Mucosa of gallbladder (tissue), 1 donor: Measurements from ENCODE around the gene MED27. TPM values are rescaled to one million over a fixed set of nuclear protein-coding genes. Genes with fewer than 3 reads are reported as not detected.

ENCODE experiments used
- DNase-seq: peaks from one replicate; pipeline ENCODE4 v3.0.0-alpha.2; 2020; ENCODE audit warnings: low spot score
- total RNA-seq: library from RNA; stranded (reverse); gene quantifications from one replicate; pipeline ENCODE4 v1.2.1, GENCODE V29; 2021
- donor health status: DM: no; HTN: no; CAD: no.

Gene MED27
- total RNA-seq, 1 donor from 2014 or later: 13.9 TPM

DNA sequence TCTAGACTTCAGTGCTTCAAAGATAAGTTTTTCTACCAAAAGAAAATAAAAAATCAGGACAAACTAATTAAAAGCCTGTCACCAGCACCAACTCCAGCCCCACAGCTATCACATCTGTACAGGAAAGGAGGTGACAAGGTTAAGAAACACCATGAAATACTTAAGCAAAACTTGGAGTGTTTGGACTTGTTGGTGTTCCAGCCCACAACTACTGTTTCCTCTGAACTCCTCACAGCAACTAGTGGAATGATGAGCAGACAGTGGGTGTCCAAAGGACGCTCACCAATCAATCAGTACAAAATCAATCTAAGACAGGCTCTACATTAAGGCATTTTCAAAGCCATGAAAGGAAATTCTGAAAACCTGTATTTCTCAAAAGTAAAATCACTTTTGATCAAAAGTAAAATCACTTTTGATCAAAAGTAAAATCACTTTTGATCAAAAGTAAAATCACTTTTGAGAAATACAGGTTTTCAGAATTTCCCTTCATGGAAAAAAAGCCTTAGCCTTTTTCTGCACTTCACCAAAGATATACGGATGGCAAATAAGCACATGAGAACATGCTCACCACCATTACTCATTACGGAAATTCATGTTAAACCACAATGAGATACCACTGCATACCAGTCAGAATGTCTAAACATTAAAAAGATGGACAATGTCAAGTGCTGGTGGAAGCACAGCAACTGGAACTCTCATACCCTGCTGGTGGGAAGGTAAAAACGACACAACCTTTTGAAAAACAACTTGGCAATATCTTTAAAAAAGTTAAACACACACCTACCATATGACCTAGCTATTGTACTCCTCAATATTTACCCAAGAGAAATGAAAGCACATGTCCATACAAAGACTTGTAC is 79.7 kb downstream of the MED27 start:
- no peak for DNase-seq

DNA sequence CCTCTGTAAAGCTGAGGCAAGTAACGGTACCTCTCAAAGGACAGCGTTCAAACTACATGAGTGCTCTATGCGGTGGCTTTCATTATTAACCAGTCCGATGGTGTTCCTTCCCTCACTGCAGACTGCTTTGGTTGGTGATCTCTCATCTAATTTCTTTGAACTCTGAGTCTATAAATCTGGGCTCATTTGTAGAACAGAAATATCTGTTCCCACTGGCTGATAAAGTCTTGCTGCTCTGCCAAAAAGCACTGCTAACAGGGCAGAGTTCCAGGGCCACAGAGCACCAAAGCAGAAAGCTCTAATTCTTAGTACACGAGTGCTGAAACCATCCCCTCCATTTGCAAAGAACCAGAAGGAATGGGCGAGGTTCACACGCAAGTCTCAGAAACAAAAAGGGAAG is 81.9 kb downstream of the MED27 start:
- peak; percentile 16 for DNase-seq

DNA sequence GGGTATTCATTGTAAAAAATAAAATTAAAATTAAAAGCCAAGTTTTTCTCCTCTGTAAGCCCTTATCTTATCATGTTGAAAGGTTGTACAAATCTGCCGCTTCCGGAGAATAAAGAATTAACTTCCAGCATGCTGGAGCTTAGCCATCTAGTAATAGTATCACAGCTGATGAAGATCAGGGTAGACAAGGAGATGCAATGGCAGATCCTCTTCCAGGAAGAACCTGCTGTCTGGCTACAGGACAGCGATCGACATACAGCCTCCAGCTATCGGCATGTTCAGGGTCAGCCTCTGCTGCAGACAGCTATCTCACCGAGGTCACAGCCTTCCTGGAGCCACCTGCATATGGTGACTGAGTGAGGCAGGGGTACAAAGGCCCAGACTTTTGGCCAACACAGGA is 82.6 kb downstream of the MED27 start:
- DNase-seq: no peak

DNA sequence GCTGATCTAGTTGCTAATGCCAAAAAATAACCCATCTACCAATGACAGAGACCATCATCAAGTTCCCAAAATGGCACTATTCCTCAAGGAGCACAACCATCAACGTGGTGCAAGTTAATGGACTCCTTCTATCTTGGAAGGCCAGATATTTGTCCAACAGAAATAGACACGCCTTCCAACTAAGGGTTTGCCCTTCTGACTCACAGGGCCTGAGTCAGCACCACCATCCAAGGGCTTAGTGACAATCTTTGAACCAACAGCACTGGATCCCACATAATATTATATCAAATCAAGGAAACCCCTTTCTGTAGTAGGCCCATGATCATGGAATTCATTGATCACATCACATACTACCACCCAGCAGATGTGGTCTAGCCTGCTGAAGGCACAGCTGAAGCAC is 84.3 kb downstream of the MED27 start:
- no peak for DNase-seq

DNA sequence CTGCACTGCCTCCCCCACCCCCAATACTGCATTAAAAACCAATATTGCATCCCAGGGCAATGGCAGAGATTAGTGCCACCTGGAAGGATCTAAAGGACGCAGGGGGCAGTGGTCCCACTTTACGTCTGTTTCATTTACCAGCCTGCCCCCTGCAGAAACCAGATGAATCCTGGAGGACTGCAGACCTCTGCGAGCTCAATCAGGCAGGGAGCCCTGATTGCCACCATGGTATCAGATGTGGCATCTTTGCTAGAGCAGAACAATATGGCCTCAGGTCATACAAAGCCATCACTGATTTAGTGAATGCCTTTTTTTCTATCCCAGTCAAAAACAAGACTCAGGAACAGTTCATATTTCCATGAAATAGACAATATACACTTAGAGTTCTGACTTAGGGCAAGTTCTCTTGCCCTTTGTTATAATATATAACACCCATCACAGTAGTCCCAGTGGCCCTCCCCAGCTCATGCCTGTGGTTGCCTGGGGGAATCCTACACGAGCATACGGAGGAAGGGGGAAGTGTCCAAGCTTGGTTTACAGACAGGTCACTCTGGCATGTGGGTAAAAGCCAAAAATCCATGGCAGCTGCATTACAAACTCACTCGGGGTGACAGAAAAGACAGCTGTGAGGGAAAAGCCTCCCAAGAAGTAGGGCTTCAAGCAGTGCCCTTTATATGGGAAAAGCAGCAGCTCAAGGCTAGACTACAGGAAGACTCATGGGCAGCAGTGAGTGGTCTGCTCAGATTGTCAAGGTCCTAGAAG is 85.1 kb downstream of the MED27 start:
- DNase-seq: no peak

DNA sequence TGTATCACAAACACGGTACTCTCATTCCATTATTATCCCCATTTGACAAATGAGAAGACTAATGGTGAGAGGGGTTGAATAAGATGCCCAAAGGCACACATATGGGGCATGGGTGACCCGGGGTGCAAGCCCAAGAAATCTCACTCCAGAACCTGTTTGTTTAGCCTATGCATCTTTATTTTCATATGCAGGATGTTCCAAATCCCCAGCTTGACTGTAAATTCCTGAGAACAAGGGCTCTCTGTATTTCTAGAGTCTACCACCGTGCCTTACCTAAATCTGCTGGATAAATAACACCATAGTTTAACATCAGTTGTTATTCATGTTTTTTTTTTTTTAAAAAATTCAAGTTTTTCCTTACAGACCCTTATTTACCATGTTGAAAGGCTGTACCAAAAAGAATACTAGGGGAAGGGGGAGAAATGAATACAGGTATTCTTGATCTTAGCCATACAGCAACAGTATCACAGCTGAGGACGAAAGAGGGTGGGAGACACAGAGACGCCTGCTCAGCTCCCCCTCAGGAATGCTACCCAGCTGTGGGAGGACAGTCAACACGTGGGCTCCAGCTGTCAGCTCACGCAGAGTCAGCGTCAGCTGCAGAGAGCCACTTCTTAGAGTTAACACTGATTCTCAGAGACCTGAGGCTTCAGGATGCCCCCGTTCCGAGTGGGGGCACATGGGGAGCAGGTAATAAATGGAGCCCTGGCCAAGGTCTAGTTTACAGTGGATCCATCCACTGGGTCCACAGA is 86.6 kb downstream of the MED27 start:
- no peak for DNase-seq

DNA sequence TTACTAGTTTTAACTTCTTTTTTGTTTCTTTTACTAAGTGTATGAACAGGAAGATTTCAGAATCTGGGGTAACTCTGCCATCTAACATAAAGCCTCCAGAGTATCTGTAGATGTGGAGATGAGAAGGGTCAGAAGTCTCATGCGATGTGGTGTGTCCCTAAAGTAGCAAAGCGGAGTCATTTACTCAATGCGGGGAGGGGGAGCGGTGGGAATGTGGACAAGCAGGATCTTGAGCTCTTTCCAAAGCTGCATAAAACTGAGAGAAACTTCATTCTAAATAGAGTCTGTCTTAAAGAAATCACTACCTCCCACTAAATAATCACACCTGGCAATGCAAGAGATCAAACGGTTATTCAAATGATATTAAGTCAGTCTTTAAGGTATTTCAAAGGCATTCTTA is 92.4 kb downstream of the MED27 start:
- no peak for DNase-seq

DNA sequence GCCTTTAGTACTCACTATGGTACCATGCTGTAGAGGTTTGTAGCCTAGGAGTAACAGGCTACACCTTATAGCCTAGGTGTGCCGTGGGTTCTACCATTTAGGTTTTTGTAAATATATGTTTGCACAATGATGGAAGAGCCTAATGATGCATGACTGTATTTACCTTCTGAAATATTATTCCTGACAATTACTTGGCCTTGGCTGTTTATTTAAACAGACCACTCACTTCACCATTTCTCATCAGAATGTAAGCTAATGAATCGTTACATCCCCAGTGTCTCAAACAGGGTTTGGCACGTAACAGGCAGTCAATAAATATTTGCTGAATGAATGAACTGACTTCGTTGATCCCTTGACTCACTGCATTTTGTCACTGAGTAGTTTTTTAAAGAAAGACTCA is 93.1 kb downstream of the MED27 start:
- no peak for DNase-seq

DNA sequence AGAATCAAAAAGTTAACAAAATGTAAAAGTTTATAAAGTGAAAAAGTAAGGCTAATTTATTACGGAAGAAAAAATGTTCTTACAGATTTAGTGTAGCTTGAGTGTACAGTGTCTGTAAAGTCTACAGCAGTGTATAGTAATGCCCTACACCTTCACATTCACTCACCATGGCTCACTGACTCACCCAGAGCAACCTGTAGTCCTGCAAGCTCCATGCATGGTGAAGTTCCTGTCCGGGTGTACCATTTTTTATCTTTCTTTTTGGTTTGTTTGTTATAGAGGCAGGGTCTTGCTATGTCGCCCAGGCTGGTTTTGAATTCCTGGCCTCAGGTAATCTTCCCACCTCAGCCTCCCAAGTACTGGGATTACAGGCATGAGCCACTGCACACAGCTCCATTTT is 93.6 kb downstream of the MED27 start:
- no peak for DNase-seq

DNA sequence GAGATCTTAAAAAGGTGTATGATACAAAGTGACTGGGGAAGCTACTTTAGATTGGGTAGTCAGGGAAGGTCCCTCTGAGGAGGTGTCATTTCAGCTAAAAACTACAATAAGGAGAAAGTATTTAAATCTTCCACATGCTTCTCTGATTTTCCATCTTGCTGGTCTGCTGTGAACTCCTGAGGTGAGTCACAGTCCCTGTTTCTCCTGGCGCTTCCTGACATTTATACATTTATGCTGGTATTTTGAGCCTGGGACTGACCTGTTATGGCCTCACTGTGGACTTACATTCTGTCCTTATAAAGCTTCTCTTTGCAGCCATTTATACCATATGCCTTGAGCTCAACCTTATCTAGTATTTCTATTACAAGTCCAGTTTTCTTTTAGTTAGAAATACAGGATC is 95.1 kb downstream of the MED27 start:
- DNase-seq: no peak

DNA sequence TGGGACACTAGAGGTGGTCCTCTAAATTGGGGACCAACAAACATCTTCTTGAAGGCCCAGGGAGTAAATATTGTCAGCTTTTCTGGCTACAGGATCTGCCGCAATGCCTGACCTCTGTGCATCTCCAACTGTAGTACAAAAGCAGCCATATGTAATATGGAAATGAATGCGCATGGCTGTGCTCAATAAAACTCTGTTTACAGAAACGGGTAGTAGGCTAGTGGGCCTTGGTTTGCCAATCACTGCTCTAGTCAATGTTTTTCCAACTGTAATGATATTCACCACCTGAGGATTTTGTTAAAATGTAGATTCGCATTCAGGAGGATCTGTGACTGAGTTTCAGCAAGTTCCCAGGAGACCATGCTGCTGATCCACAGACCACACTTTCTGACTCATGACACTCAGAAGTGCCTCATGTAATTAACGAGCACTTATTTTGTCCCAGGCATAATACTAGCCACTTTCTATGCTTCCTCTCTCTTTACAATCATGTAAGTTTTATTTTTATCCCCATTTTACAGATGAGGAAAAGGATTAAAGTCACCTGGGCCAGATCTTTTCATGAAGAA is 96.9 kb downstream of the MED27 start:
- DNase-seq: no peak

DNA sequence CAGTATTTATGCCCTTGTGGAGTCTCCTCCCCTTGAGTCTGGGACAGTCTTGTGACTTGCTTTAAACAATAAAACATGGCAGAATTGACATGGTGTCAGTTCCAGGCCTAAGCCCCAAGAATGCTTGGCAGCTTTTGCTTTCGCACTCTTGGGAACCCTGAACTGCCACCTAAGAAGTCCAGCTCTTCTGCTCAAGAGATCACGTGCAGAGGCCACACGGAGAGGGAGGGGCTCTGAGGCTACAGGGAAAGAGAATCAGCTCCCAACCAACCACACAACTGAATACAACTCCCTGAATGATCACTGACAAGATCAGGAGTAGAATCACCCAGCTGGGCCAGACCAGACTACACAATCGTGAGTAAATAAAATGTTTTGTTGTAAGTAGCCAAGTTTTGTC is 97.6 kb downstream of the MED27 start:
- DNase-seq: no peak

DNA sequence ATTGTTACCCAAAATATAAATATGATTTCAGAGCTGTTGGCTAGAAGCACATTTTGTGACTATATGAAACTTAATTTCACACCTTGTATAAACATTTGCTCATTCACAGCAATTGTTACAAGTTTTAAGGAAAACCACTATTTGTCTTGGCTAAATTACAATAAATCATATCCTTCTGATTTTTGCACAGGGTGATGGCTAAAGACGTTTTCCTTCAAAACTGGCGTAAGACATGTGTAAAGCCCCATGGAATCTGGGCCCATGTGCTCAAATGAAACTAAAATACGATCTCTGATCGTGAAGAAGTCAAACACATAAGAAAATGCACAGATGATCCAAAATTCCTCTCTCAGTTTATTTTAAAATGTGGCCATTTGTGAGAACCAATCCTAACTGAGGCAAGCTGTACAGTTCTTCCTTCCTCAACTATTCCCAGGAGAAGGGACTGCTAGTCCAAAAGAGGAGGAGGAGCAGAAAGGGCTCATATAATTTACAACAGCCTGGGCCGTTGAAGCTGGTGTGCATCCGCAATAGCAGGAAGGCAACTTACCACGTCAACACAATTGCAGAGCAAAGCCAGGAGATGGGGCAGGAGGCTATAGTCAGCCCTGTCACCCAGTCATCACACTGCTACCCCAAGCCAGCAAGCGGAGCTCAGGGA is 98.4 kb downstream of the MED27 start:
- no peak for DNase-seq

DNA sequence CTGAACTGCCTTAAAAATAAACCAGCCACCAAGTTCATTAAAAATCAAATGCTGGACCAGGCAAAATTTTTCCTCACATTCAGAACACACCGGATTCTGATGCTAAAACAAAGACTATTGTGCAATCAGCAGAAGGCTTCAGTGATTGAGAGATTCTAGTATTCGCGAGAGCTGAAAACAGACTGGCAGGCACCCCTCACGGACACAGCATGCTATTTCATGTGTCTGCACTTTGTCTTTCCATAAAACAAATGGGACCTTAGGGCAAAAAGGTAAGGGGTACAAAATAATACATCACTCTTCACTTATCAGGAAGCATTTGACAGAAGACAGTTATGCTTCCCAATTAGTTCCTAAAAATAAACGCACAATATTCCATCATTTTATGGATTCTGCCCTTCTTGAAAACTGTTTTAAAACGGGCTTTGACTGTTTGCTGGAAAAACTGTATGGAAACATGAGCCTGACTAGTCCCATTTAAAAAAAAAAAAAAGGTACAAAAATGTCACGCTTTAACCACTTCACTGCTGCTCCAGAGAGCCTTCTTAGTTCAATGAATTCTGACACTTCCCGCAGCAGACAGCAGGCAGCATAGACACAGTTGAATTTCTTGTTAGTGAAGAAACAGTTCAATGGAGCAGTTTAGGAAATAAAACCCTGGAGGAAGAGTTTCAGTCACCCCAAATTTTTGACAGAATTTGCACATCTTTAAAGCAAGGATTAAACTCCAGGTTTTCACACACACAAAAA is 99.2 kb downstream of the MED27 start:
- no peak for DNase-seq

DNA sequence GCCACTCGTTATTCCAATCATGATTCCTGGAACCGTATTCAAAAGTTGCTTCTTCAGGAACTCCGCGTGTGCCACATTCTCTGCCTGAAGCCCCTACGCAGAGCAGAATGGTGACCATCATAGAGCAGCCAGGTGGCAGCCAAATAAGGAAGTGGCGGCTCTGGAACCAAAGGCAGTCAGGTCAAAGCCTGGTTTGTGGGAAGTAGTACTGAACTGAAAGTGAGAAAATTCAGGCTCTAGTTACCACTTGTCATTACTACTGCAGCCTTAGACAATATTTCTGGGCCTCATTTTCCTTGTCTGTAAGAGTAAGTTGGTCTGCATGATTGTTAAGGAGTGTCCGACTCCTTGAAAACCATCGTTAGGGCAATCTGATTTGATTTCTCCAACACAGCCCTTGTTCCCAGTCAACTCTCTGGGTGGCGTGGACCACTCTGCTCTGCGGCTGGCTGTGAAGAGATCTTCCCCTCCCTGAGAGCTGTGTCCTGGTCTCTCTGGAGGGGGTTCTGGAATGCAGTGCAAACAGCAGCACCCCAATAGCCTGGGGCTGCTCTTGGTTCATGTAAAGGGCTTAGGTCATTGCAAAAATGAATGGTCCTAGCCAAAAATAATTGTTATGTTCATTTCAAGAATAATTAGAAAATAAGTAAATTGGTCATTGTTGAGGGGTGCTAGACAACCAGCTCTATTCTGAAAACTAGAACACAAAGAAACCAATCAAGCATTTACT is 102.4 kb downstream of the MED27 start:
- DNase-seq: no peak

DNA sequence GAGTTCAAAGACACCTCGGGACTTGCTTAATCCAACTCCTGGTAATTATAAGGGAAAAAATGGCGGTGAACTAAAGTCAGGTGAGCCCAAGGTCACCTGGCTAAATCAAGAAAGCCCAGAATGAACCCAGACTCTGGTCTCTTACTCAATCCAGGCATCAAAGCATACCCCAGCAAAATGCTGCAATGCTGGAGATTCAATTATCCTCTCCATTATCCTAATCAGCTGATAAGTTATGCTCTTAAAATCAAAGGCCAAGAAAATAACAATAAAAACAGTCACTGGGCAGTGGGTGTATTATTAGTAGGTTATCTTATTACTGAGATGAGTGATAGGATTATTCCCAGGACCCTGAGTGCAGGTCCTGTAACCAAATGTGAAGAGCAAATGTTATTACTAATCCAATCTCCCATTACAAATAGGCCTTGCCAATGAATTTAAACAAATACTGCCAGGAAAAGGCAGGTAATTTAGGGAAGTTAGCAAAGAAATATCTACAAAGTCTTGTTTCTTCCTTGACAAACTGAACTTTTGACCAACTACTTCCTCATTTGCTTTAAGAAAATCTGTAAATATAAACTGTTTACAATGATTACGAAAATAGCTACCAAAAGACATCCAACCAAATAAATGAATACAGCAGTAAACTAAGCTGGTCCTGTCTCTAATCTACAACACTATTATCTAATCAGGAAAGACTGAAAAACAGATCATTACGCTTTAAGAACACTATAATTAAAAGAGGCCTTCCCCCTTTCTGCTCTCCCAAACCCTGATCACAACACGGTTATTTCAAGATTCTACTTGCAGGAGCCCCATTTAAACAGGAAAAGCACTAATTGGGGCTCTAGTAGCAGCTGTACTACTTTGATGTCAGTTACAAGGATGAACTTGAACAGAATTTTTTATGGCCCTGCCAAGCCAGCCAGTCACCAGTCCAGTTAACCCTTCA is 103.2 kb downstream of the MED27 start:
- no peak for DNase-seq

DNA sequence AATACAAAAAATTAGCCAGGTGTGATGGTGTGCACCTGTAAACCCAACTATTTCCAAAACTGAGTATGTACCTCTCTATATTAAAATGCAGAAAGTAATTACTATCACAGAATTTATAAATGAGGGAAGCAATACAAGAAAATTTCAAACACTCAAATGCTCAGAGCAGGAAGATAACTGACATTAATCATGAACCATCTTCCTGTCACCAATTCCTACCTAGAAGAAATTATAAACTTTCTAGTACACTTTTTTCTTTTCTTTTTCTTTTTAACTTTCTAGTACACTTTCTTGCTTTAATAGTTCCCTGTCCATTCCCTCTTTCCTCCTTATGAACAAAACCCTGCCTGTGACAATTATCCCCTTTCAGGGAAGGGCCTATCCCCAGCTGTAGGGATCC is 106.8 kb downstream of the MED27 start:
- no peak for DNase-seq

DNA sequence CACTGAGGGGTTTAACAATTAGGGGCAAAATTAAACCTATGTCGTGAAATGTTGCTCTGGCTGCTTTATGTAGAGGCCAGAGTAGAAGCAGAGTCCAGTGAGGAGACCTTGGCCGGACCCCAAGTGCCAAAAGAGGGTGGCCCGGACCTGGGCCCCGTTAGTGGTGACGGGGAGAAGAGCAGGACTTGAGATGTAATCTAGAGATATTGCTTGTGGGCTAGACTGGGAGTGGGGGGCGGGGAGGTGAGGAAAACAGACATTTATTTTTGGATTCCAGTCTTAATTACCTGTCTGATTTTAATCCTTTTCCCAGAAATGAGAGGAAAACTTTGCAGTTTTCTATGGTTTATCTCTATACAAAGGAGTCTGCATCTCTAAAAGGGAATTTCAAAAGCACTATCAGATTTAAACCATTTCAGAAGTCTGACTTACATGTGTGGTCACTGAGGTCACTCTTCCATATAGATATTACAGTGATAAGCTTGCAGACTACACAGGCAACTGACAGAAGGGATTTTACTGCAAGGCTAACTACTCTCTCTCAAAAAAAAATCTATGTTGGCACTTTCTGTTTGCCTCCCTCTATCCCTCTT is 108.1 kb downstream of the MED27 start:
- DNase-seq: no peak
